IMR-90 (cell line): ENCODE measurements around the gene PPP1R3F. TPM values are rescaled to one million over a fixed set of nuclear protein-coding genes. Genes with fewer than 3 reads are reported as not detected.

Experiments
- ATAC-seq: fragments of 200-7000 bp; cut with Tn5 transposase; 2 replicates; pipeline ENCODE4 v1.9.1; 2020; ENCODE audit warnings: low read depth, mild to moderate bottlenecking, moderate library complexity
- BruUV-seq: library from RNA; stranded (reverse); fragments of 400-500 nt; replicated peaks from 2 replicates; lab custom pipeline; 2021; lab: Mats Ljungman, UMichigan
- CTCF ChIA-PET: fragments of 300-600 bp; formaldehyde crosslinking; extraction: SDS; loops from one replicate; lab custom pipeline; 2021; ENCODE audit warnings: antibody characterized with exemption; lab: Yijun Ruan, JAX
- POLR2A ChIA-PET: fragments of 300-600 bp; sonication (Branson Sonifier 250); formaldehyde crosslinking; loops from one replicate; lab custom pipeline; 2022; ENCODE audit warnings: antibody characterized with exemption; ENCODE audit not compliant: unreplicated experiment; lab: Charles Lee
- DNase-seq: peaks from one replicate; pipeline ENCODE4 v3.0.0; 2013
- H2AFZ ChIP-seq: replicated peaks from 2 replicates; pipeline ENCODE3; 2013; ENCODE audit warnings: low read length, mild to moderate bottlenecking; ENCODE audit not compliant: poor library complexity
- H2AK5ac ChIP-seq: 2 replicates; pipeline ENCODE4 v1.6.1; 2013; ENCODE audit warnings: low read depth, low read length, inconsistent platforms
- H2AK9ac ChIP-seq: replicated peaks from 2 replicates; pipeline ENCODE3; 2013; ENCODE audit warnings: mild to moderate bottlenecking, low read depth, low read length, moderate library complexity; ENCODE audit not compliant: poor library complexity
- H2BK120ac ChIP-seq: 2 replicates; pipeline ENCODE4 v1.6.1; 2013; ENCODE audit warnings: low read depth, low read length, inconsistent platforms
- H2BK15ac ChIP-seq: 3 replicates; pipeline ENCODE4 v1.6.1; 2013; ENCODE audit warnings: low read depth, low read length, inconsistent platforms
- H2BK20ac ChIP-seq: 2 replicates; pipeline ENCODE4 v1.6.1; 2013; ENCODE audit warnings: low read depth, mild to moderate bottlenecking, inconsistent platforms, low read length, moderate library complexity
- H2BK5ac ChIP-seq: 2 replicates; pipeline ENCODE4 v1.6.1; 2013; ENCODE audit warnings: mild to moderate bottlenecking, low read depth, low read length, inconsistent platforms; ENCODE audit not compliant: poor library complexity, severe bottlenecking
- H3K14ac ChIP-seq: replicated peaks from 2 replicates; pipeline ENCODE4 v1.6.1; 2013; ENCODE audit warnings: low read depth, low read length, inconsistent platforms
- H3K18ac ChIP-seq: 2 replicates; pipeline ENCODE4 v1.6.1; 2013; ENCODE audit warnings: low read depth, low read length, control low read depth
- H3K23ac ChIP-seq: 2 replicates; pipeline ENCODE4 v1.6.1; 2013; ENCODE audit warnings: low read depth, low read length, inconsistent platforms
- H3K27ac ChIP-seq: 2 replicates; pipeline ENCODE4 v1.5.1; 2013; ENCODE audit warnings: mild to moderate bottlenecking, control low read depth, low read length; ENCODE audit not compliant: insufficient read depth
- H3K27me3 ChIP-seq: 2 replicates; pipeline ENCODE4 v1.6.1; 2013; ENCODE audit warnings: low read length; ENCODE audit not compliant: control insufficient read depth, insufficient read depth
- H3K36me3 ChIP-seq: 2 replicates; pipeline ENCODE4 v1.6.1; 2013; ENCODE audit warnings: low read length, mixed read lengths; ENCODE audit not compliant: control insufficient read depth, insufficient read depth
- H3K4ac ChIP-seq: 2 replicates; pipeline ENCODE4 v1.6.1; 2013; ENCODE audit warnings: low read depth, low read length, inconsistent platforms
- H3K4me1 ChIP-seq: 2 replicates; pipeline ENCODE4 v1.6.1; 2013; ENCODE audit warnings: low read length, mixed read lengths; ENCODE audit not compliant: control insufficient read depth, insufficient read depth
- H3K4me2 ChIP-seq: 2 replicates; pipeline ENCODE4 v1.6.1; 2013; ENCODE audit warnings: low read depth, mild to moderate bottlenecking, control low read depth, low read length, moderate library complexity
- H3K4me3 ChIP-seq: 2 replicates; pipeline ENCODE4 v1.5.1; 2013; ENCODE audit warnings: low read depth, mild to moderate bottlenecking, control low read depth, low read length, moderate library complexity; ENCODE audit not compliant: insufficient read depth
- H3K56ac ChIP-seq: 2 replicates; pipeline ENCODE4 v1.6.1; 2013; ENCODE audit warnings: low read length, inconsistent platforms; ENCODE audit not compliant: insufficient read depth; ENCODE audit errors: extremely low read depth
- H3K79me1 ChIP-seq, 2 experiments: 2 replicates each; pipeline ENCODE4 v1.6.1; 2013; ENCODE audit warnings: low read length in 2 of 2, inconsistent platforms in 1 of 2, low read depth in 1 of 2
- H3K9ac ChIP-seq: 2 replicates; pipeline ENCODE4 v1.6.1; 2013; ENCODE audit warnings: low read depth, low read length, control low read depth
- H3K9me1 ChIP-seq: 2 replicates; pipeline ENCODE4 v1.6.1; 2013; ENCODE audit warnings: low read length, inconsistent platforms; ENCODE audit not compliant: insufficient read depth
- H3K9me3 ChIP-seq: 2 replicates; pipeline ENCODE4 v1.6.1; 2013; ENCODE audit warnings: low read length; ENCODE audit not compliant: control insufficient read depth, insufficient read depth
- H4K20me1 ChIP-seq: 2 replicates; pipeline ENCODE4 v1.6.1; 2013; ENCODE audit warnings: low read length, inconsistent platforms; ENCODE audit not compliant: insufficient read depth
- H4K5ac ChIP-seq: 2 replicates; pipeline ENCODE4 v1.6.1; 2013; ENCODE audit warnings: mild to moderate bottlenecking, low read depth, low read length, control low read depth
- H4K8ac ChIP-seq, 2 experiments: 2 replicates each; pipeline ENCODE4 v1.6.1; 2013; ENCODE audit warnings: low read depth in 2 of 2, low read length in 2 of 2, control low read depth in 1 of 2, inconsistent platforms in 1 of 2
- H4K91ac ChIP-seq: 2 replicates; pipeline ENCODE4 v1.6.1; 2013; ENCODE audit warnings: low read depth, low read length, inconsistent platforms; ENCODE audit not compliant: insufficient read depth
- BHLHE40 ChIP-seq: fragments of 150-350 bp; IDR thresholded peaks from 2 replicates; pipeline ENCODE4 v1.6.1; 2016; ENCODE audit warnings: mild to moderate bottlenecking, low read depth, low read length
- CHD1 ChIP-seq: IDR thresholded peaks from 2 replicates; pipeline ENCODE4 v1.6.1; 2012; ENCODE audit warnings: low read depth, low read length, improper control_type of control experiment
- CTCF ChIP-seq: conservative IDR thresholded peaks from 2 replicates; pipeline ENCODE4 v1.5.1; 2012; ENCODE audit warnings: mild to moderate bottlenecking, low read depth, low read length, improper control_type of control experiment
- MAZ ChIP-seq: IDR thresholded peaks from 2 replicates; pipeline ENCODE4 v1.6.1; 2012; ENCODE audit warnings: low read depth, mild to moderate bottlenecking, low read length, improper control_type of control experiment, moderate library complexity, borderline replicate concordance
- MXI1 ChIP-seq: IDR thresholded peaks from 2 replicates; pipeline ENCODE4 v1.6.1; 2012; ENCODE audit warnings: low read depth, mild to moderate bottlenecking, low read length, moderate library complexity, borderline replicate concordance
- NFE2L2 ChIP-seq: fragments of 150-350 bp; IDR thresholded peaks from 2 replicates; pipeline ENCODE4 v1.6.1; 2016; ENCODE audit warnings: low read depth, mild to moderate bottlenecking, low read length
- RCOR1 ChIP-seq: IDR thresholded peaks from 2 replicates; pipeline ENCODE4 v1.6.1; 2012; ENCODE audit warnings: mild to moderate bottlenecking, low read length, improper control_type of control experiment; ENCODE audit not compliant: insufficient replicate concordance
- RFX5 ChIP-seq: IDR thresholded peaks from 2 replicates; pipeline ENCODE4 v1.8.0; 2012; ENCODE audit warnings: low read depth, mild to moderate bottlenecking, low read length, moderate library complexity
- USF2 ChIP-seq: fragments of 150-350 bp; IDR thresholded peaks from 2 replicates; pipeline ENCODE4 v1.6.1; 2017; ENCODE audit warnings: mild to moderate bottlenecking, antibody characterized with exemption, low read length, low read depth
- WGBS, 2 experiments: methylation state at CpG; one replicate each; pipeline versions ENCODE4 v1.1.5 to v1.1.7; 2013; ENCODE audit warnings: missing lambda C conversion rate in 2 of 2; ENCODE audit not compliant: insufficient read length in 1 of 2; ENCODE audit errors: extremely low coverage in 2 of 2; 5-methylcytosine and 5-hydroxymethylcytosine counted together
- dilution Hi-C: fragments of 300-500 bp; cut with HindIII; formaldehyde crosslinking; loops from one replicate; pipeline ENCODE4 v1.14.3; 2018; ENCODE audit warnings: low sequenced_read_pairs; ENCODE audit not compliant: unreplicated experiment
- in situ Hi-C: fragments of 300-500 bp; cut with MboI; formaldehyde crosslinking; loops from 3 replicates; pipeline ENCODE4 v1.14.3; 2019; ENCODE audit warnings: low sequenced_read_pairs, inconsistent platforms, mixed read lengths
- intact Hi-C: fragments of 100-400 bp; cut with micrococcal nuclease; formaldehyde crosslinking; loops from 2 replicates; pipeline ENCODE4 v1.10.0; 2022
- polyA plus RNA-seq, 3 experiments: library from polyadenylated mRNA; depleted of rRNA; stranded (reverse); fragments of >200 nt; gene quantifications; 2 replicates each; pipeline ENCODE4 v1.2.3, GENCODE V29; 2012; ENCODE audit warnings: low replicate concordance in 1 of 3
- total RNA-seq: library from RNA; depleted of rRNA; stranded (reverse); fragments of >200 nt; gene quantifications from 2 replicates; pipeline ENCODE4 v1.2.3, GENCODE V29; 2012

PPP1R3F gene
- total and polyA plus RNA-seq, 2 of the 4 experiments (the other 2 are of a cell fraction) = 0.72 to 1.7 TPM

GRCh38 chrX:49233887-49234555 lies 35.6 kb upstream of the PPP1R3F start:
- Histone ChIP-seq H3K9ac (no peak overlapping the region), H4K20me1 (no peaks in the 10 kb centered on the region), H3K79me1 (peaks cover 0 to 3% of the 10 kb centered on the region in 2 experiments; a peak in 1 of 4 replicates), H2BK120ac (no peak overlapping the region), H3K4me3 (no peak overlapping the region), H4K8ac (0 out of 4 replicates have a peak overlapping the region, but pooled peaks of 1 of the 2 experiments have one; percentile 25), H3K27me3 (no peaks in the 10 kb centered on the region; the same call in 1 of the 2 replicates), H3K4ac (no peak overlapping the region), H2BK5ac (no peak overlapping the region), H3K36me3 (no peaks in the 10 kb centered on the region), H3K9me1 (no peaks in the 10 kb centered on the region), H3K4me2 (no peak overlapping the region; the same call in 1 of the 2 replicates), H3K27ac (no peak overlapping the region), H3K56ac (no peak overlapping the region), H2BK20ac (no peak overlapping the region), H3K9me3 (peaks cover 3% of the 10 kb centered on the region; the same call in 1 of the 2 replicates), H2AFZ (peak overlapping the region; percentile 35), H3K14ac (no peak overlapping the region), H2BK15ac (no peak overlapping the region), H2AK9ac (no peak overlapping the region), H3K4me1 (no peaks in the 10 kb centered on the region), H3K23ac (no peak overlapping the region), H4K91ac (no peak overlapping the region), H3K18ac (no peak overlapping the region), H2AK5ac (no peak overlapping the region), H4K5ac (no peak overlapping the region)
- ChIA-PET POLR2A (no interaction called here), CTCF (no interaction called here)
- no peak for DNase-seq
- no peak for ATAC-seq
- dilution Hi-C loops (no loop called here), in situ Hi-C loops (no loop called here), intact Hi-C loops (no loop called here)
- WGBS, 2 experiments = 55% methylated on average over 15 of the region's 56 CpGs; no CpG with 5 or more reads in 1 of the 2 experiments
- no peak for TF ChIP-seq CTCF
- no peak for TF ChIP-seq NFE2L2
- no peak for TF ChIP-seq MXI1
- no peak for TF ChIP-seq RFX5
- TF ChIP-seq BHLHE40 = no peak
- no peak for TF ChIP-seq RCOR1
- TF ChIP-seq USF2 = no peak
- TF ChIP-seq CHD1 = no peak
- no peak for TF ChIP-seq MAZ
- BruUV-seq = no TSS peak
